Globus pallidus (tissue), 1 donor: ENCODE results near the gene PRELP.
"Not testable (repeated sequence)": the region's sequence is repeated elsewhere in the genome, so short reads cannot be mapped to it uniquely, and the experiment has no call there.

ENCODE experiments used
- DNase-seq: peaks from one replicate; pipeline ENCODE4 v3.0.0-alpha.2; 2015; ENCODE audit warnings: low spot score

The PRELP gene

DNA sequence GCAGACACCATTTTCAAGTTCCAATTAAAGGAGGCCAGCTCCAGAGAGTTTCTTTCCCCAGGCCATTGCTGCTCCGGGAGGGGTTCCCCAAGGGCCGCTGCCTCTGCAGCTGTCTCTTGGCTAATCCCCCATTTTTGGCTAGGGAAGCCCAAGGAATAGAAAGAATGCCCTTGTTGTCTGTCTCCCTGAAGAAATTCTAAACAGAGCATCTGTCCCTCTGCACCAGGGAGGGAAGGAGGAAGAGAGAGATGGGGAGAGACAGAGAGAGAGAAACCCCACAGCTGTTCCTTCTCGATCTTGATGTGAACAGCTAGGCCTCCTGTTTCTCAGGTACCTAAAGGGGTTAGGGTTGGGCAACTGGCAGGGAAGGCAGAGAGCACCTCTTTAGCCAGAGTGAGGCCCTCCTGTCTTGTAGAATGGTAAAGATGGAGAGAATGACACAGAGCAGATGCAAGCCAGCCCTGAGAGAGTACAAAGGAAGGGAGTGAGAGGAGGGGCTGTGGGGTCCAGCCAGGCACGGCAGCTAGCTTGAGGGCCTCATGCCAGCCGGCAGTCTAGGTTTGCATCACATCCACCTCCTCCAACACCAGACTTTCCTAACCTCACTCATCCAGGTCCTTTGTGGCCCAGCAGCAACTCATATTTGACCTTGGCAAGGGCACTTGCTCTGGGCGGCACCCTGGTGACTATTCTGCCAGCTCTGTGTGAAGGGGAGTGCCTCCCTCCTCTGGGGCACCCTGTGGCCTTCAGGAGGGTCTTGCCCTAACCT, 31.4 kb downstream of the PRELP start:
- no peak for DNase-seq

DNA sequence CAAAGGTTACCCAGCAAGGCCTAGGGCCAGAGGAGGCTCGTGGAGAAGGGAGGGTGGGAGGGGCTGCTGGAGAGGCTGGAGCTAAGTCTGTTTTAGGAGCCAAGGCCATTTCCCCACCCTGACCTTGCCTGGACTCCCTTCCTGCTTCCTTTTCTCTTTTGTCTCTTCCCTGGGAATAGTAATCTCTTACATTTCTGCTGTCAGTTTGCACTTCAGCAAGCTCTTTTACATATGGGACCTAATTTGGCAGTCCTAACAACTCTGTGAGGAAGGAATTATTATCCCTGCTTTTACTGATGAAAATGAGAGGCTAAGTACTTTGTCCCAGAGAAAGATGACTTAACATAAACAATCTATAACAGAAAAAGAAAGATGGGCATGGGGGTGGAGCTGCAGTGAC, 32.2 kb downstream of the PRELP start:
- DNase-seq, result no peak

DNA sequence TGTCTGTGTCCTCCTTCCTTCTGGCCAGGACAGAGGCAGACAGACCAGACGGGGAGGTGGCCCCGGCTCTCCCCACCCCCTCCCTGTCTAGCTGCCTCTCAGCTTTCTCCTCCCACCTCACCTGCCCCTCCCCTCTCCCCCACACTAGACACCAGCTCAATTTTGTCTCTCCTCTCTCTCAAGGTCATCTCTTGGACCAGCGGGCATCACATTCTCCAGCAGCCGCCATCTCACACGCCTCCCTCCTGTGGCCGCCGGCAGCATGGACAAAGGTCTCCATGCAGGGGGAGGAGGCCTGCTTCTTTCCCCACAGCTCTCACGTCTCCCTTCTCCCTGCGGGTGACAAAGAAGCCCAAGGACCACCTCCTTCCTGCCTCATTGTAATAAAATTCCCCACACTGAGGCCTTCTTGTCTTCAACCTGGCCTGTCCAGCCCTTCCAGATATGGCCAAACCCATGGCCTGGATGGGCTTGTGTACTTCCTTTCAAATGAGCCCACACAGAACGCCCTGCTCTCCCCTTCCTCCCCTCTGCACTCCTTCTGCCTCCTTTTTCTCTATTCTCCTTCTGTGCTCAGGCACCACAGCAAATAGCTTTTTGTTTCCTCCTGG, 33.0 kb downstream of the PRELP start:
- no peak for DNase-seq

DNA sequence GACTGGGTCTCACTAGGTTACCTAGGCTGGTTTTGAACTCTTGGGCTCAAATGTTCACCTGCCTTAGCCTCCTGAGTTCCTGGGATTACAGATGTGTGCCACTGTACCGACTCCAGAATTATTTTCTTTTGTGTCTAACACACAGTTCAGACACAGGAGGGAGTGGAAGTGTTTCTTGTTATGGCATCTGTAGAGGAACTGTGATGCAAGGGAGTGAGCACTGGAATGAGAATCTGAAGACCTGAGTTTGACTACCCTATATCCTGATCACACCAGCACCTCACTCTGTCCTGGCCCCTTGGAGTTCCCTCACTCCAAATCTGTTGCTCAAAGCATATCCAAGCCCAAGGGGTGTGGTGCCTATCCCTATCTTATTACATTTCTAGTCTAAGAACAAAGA, 33.5 kb downstream of the PRELP start:
- no peak for DNase-seq

DNA sequence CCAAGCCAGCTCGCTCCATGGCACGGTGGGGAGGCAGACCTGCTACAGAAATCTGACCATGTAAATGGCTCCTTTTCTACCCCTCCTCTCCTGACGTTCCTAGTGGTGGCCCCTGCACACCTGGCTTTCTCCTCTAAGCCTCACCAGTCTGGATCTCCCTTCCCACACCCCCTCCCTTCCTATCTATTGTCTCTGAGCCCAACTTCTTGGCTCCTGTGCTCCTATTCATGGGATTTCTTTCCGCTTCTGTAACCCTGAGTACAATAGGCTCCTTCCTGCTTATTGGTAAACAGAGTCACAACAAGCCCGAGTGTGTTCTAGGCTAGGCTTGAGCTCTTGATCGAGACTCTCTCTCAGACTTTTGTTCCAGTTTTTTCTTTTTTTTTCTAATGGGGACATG, 35.9 kb downstream of the PRELP start:
- DNase-seq, result no peak

DNA sequence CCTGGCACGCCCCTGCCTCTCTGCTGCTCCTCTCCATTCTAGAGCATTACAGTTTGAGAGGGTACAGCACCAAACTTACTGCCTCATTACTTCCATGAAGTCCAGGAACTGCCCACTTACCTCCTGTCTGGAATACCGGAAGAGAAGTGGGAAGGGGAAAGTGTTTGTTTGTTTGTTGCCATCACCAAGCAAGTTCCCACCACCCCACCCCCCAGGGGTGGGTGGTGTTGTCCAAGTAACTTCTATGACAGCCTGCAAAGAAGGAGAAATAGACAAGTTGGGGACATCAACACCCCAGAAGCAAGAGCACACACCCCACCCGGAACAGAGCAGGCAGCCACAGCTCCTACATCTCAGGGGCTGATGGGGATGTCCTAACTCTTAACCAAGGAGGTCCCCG, 36.3 kb downstream of the PRELP start:
- no peak for DNase-seq

DNA sequence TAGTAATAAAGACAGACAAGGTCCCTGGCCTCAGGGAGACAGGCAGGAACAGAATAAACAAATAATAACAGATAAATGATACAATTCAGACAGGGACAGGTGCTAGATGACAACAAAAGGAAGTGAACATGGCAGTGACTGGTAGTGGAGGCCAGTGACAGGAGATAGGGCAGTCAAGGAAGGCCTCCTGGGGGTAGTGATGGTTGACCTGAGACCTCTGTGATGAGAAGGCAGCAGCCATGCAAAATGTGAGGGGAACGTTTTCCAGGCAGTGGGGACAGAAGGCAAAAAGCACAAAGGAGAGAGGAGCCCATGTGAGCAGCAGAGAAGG, 36.9 kb downstream of the PRELP start:
- DNase-seq, result no peak

DNA sequence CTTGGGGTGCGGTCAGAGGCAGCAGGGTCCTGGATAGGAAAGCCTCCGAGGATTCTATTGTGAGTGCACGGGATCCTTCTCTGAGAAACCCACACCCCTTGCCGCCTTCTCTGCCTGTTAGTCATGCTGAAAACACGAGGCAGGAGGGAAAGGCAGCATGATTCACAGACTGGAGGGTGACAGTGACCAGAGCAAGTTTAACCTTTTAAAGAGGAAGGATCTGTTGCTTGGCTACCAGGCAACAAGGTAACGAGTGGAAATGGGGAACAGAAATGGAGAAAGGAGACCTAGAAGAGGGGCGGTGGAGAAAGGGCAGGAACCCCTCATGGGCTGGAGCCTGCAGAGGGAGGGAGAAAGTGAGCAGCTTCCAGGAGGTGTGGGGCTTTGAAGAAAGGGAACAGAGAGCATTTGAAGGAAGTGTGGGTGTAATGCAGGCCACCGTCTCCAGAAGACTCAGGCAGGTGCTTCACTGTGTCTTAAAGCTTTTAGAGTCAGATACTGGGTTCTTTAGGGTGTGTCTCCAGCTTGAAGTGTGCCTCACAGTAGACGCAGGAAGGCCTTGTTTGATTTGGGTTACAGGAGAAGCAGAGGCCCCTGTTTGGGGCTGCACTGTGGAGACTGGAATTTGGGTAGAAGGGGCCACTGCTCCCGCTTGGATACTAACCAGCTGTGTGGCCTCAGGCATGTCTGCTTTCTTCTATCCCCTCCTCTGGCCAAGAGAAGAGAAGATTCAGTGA, 37.4 kb downstream of the PRELP start:
- DNase-seq, result no peak

DNA sequence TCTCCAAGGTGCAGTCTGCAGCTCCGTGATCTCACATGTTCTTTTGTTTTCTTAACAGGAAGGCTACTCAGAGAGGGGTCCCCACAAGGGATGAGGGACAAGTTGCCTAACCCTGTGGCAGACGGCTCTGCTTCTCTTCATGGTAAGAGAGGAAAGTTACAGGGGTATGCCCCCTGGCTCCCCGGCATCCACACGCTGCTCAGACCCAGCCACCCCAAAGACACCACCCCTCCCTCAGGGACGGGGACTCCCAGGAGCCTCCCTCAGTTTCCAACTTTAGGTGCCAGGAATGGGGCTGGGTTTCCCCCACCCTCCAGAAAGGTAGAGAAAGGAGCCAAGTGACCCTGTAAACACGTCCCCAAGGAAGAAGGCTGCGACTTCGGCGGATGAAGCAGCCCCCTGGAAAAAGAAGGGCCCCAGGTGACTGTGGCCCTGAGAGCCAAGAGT, 38.0 kb downstream of the PRELP start:
- no peak for DNase-seq

DNA sequence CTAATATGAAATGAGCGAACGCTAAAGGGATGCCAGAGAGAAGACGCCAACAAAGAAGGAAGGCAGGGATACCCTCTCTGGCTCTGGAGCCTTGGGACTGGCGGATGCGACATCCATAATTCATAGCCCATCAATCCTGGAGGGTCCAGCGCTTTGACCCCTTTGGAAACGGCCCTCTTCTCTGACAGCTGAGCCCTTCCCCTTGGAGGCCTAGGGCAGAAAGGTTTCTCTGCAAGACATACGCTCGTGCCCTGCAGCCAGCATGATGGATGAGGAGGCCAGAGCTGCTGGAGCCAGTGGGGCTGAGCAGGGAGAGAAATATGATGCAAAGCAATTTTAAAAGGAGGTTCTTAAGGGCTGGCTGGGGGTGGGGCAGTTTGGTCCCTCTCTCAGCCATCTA, 40.6 kb downstream of the PRELP start:
- DNase-seq, result no peak

DNA sequence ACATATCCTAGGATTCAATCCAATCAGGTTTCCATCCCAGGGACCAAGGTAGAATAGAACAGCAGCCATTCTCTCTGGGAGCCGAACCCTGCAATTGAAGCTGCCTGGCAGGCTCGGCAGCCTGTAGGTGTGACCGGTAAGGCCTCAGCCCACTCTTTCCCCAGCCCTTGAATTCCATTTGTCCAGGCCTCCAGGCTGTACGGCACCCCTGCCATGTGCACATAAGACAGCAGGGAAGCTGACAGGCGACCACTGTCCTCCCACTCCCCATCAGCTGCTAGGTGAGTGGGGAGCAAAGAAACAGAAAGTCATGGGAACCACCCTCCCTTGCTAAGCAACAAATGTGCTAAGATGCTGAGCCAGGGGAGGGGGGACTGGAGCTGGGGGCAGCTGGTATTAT, 41.3 kb downstream of the PRELP start:
- no peak for DNase-seq

DNA sequence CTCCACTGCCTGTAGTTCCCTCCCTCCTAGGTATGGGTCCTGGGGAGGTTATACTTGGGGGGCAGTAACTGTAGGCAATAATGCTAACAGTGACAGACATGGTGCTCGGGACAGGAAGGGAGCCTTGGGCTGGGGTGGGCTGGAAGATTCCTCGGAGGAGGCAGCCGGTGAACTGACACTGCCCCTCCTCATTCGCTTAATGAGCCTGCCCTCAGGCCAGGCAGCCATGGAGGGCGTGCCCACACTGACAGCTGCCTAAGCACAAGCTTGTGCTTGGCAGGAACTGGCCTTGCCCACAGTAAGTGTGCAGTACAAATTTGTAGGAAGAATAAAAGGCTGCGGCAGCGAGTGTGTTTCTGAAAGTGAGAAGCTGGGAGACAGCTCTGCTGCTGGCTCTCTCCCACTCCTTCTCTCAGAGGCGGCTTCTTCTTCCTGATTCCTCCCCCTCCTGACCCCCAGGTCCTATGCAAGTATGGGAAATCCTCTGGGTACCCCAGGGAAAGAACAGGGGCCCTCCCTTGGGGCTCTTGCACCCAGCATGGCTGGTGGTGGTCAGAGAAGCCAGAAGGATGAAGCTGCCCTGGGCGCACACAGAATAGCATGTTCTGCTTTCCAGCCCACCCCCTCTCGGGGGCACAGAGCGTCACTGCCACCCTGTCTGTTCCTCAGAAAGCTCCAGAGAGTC, 42.0 kb downstream of the PRELP start:
- no peak for DNase-seq

DNA sequence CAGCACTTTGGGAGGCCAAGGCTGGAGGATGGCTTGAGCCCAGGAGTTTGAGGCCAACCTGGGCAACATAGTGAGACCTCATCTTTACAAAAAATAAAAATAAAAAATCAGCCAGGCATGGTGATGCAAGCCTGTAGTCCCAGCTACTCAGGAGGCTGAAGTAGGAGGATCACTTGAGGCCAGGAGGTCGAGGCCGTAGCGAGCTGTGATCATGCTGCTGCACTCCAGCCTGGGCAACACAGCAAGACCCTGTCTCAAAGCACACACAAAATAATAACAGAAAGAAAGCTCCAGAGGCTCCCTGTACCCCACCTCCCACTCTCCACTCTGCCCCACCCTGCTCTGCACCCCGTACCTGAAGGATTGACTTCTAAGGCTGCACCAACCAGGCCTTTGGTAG, 42.5 kb downstream of the PRELP start:
- not testable (repeated sequence) for DNase-seq

DNA sequence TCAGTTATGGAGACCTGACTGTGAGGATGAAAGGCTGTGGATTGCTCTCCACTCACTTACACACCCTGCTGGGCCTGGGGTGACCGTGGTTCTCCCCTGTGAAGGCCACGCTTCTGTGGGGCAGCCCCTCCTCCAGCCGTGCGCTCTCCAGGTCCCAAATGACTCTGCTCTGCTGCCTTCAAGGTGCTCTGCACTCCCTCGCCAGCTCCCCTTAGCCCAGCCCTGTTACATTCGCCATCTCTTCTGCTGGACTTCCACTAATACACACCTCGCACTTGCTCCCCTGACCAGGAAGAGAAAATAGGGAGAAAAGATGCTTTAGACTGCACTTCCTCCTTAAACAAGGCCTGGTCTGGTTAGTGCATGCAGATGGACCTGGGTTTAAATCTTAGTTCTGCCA, 42.9 kb downstream of the PRELP start:
- DNase-seq, result no peak

DNA sequence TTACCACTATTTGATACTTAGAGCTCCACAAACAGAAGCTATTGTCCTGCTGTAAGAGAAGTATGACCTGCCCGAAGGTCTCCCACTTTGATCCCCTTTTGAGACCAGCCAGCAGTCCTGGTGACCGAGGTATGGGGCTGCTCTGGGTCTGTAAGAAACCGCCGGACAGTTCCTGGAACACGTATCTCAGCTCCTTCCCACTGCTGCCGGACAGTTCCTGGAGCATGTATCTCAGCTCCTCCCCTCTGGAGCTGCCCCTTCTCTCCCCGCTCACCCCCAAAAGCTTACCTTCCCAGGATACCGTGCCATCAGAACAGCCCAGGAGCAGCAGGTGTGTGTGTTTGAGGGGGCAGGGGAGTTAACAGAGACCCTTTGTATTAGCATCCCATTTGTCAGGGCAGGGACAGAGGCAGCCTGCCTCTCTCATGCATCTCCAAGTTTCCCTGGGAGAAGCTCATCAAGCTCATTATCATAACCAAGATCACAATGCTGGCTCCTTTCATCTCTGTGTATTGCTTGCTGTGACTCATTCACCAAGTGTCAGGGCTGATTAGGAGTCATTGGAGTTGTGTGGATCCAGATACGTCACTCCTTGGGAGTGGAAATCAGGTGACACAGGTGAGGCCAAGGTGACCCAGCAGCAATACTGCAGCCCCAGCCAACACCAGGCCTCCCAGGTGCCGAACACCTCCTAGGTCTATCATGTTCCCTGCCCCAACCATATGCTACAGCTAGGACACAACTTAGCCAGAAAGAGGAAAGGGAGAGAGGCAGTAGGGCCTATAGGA, 43.6 kb downstream of the PRELP start:
- DNase-seq, result no peak

DNA sequence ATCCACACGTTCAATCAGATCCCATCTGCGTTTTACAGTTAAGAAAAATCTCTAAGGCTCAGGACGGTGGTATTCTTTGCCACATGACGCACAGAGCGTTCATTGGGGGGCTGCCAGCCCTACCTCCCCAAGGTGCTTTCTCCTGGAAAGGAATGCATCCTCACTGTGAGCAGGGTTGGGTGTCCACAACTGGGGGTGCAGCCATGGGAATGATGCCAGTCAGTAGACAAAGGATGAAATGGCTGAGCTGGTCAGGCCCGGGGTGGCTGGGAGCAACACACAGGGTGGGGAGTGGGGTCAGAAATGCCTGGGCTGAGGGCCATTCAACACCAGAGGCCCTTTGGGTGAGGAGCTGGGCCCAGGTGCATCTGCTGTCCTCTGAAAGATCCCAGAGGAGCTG, 44.3 kb downstream of the PRELP start:
- no peak for DNase-seq

DNA sequence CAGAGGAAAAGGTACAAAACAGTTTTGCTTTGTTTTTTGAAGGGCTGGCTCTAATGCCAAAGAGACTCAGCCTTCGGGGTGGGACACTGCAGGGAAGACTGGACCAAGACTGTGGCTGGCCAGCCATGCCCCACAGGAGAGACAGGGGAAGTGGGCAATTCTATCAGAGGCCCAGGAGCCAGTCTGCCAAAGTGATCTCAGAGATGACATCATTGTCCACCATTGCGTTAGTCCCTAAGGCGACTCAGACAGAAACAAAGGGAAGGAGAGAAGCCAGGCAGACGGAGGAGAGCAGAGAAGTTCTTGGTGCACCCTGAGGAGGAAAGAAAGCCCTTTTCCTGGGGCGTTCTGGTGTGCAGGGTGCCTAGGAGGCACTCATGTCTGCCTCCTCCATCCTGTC, 44.7 kb downstream of the PRELP start:
- DNase-seq, result no peak

DNA sequence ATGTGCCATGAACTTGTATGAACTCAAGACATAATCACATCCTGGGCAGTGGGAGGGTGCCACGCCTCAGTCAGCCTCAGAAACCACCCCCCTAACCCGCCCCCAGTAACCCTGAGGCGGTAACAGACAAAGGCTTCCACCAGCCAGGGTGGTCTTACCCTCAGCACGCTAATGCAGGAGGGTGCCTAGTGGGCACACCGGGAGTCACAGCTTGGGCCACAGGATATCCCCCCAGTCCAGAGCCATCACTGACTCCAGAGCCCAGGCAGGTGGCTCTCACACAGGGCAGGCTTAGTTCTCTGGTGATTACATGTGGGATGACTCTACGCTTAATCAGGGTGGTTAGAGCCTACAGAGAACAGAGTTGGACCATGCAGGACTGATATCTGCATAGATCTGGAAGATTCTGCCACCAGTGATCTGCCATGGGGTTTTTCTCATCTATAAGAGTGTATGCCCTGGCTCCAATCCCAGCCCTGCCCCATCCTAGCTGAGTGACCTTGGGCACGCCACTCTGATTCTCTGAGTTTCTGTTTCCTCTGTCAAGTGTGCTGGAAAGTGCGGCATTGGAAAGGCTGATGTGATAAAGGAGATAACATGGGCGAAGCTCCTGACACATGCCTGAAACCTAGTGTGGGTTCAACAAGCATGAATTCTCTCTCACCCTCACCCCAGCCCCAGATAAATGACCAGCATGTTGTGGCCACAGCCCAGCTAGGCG, 45.6 kb downstream of the PRELP start:
- DNase-seq, result no peak

DNA sequence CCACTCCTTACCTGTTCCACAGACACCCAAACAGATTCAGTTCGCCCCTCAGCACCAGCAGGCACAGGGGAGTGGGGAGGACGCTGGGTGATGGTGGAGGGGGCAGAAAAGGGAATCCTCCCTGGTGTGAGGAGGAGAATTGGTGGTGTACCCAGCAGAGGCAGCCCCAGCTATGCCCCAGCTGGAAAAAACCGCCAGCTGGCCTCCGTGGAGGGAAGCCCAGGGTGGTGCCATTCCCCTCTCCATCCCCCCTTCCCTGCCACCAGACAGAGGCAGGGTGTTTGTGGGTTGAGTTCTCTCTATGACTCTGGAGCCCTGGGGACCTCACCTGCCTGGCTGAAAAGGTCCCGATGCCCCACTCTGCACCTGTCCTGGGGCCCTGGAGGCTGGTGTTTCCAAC, 46.2 kb downstream of the PRELP start:
- DNase-seq, result no peak

DNA sequence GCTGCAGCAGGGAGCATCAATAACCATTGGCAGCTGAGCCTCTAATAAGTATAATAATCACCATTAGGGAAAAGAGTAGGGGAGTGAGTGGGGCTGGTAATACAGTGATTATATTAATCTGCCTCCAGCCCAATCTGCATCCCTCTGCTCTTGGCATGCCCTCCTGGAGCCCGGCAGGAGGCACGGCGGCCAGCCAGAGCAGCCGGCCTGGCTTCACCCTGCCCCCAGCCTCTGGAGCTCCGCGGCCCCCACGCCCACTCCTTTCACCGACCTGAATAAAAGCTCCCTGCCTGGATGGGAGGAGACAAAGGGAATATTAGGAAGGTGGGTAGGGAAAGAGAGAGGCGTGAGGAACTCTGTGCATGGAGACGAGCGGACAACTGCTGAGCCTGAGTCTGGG, 46.6 kb downstream of the PRELP start:
- no peak for DNase-seq

DNA sequence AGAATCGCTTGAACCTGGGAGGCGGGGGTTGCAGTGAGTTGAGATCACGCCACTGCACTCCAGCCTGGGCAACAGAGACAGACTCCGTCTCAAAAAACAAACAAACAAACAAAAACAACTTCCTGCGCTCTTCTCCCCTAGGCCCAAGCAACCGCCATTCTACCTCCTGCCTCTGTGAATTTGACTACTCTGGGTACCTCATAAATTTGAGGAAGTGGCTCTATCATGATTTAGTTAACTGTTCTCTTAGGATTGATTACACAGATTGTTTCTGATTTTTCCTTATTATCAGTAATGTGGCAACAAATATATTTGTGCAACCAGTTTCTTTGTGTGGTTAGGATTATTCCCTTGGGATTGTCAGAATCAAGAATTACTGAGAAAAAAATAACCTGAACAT, 48.1 kb downstream of the PRELP start:
- DNase-seq, result no peak
